GM19193 (cell line): Measurements from ENCODE around the gene HS3ST5.

ENCODE experiments used
- POLR2A ChIP-seq: IDR thresholded peaks from 4 replicates; pipeline ENCODE4 v1.6.1; 2011; ENCODE audit not compliant: insufficient read depth, insufficient read length; ENCODE audit errors: extremely low read depth

Gene HS3ST5

GRCh38 chr6:114125576-114125975, 217.2 kb downstream of the HS3ST5 start:
- no peak for TF ChIP-seq POLR2A

- TF ChIP-seq POLR2A, result no peak
Measured at GRCh38 chr6:114121913-114122662, 220.7 kb downstream of the HS3ST5 start.

GRCh38 chr6:114119056-114119455, 223.8 kb downstream of the HS3ST5 start:
- TF ChIP-seq POLR2A, result no peak

DNA sequence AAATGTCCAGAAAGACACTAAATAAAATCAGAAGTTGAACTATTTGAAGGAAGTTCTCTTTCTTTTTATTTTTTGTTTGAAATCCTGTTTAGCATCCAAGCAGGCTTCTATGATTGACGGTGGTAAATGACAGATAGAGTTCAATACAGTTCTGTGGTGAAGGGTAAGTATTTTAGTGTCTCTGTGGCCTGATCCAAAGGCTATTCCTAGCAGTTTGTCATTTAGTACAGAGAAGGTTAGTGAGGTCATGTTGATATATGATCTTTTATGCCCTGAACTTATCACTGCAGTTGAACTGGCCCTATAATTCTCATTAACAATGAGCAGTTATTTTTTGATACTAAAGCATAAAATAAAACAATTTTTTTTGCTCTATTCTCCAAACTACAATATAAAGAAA, 227.2 kb downstream of the HS3ST5 start:
- no peak for TF ChIP-seq POLR2A

- no peak for TF ChIP-seq POLR2A
Measured at GRCh38 chr6:114108119-114109002, 234.5 kb downstream of the HS3ST5 start.

GRCh38 chr6:114106020-114106419, 236.8 kb downstream of the HS3ST5 start:
- no peak for TF ChIP-seq POLR2A

GRCh38 chr6:114101255-114101654, 241.6 kb downstream of the HS3ST5 start:
- no peak for TF ChIP-seq POLR2A

DNA sequence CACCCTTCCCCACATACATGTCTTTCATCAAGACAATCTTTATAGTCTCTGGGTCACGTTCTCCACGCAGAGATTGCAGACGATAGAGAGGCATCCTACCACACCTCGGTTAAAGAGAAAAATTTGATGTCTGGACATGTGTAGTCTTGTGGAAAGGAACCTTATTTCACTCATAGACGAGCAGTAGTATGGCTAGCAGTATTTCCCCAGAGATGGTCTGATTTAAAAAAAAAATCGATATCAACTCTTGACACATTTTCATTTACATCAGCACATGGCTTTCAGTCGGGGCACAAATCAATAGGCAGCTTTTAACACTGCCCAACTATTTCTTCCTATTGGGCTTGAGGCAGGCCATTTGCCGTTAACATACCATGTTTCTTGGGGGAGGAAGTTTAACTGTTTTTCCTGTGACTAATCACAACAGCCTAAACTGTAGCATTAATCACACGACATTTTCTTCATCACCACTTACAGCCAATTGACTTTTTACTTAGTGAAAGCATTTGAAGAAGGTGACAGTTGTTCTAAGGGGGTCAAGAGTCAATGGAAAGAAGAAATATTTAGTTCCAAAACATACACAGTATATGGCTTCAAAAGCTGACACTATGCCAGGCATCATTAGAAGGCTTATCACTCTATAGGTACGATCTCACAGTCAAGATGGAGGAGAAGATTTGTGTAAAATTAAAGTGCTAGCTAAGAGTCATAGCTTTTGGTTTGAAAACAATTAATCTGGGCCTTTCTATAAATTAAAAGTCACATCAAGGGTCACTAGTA, 242.4 kb downstream of the HS3ST5 start:
- TF ChIP-seq POLR2A, result no peak

DNA sequence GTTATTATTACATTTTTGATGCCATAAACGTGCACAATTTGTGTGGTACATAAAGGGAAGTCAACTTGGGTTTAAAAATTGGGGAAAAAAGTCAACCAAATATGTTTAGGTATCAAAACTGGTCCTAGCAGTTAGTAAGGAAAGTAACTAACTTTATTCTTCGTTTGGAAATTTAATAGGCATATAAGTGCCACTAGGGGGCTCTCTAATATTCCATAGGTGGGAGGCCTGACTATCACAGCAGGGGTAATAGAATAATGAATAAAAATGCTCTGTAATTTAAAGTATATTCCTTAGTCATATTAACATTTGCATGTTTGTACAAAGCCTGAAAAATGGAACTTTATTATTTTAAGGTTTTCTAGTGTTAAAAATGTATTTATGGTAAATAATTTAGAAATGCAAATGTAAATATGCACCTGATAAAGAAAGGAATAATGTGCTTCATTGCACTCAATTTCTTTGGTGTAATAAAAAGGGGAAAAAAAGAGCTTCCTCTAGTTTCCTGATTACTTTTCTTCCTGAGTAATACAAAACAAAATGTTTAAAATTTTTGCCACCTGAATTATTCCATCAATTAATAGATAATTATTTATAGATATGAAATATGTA, 246.2 kb downstream of the HS3ST5 start:
- TF ChIP-seq POLR2A, result no peak

GRCh38 chr6:114092943-114093342, 249.9 kb downstream of the HS3ST5 start:
- no peak for TF ChIP-seq POLR2A

- TF ChIP-seq POLR2A, result no peak
Measured at GRCh38 chr6:114090626-114091025, 252.2 kb downstream of the HS3ST5 start.

GRCh38 chr6:114087496-114087895, 255.3 kb downstream of the HS3ST5 start:
- TF ChIP-seq POLR2A, result no peak

- no peak for TF ChIP-seq POLR2A
Measured at GRCh38 chr6:114085211-114085610, 257.6 kb downstream of the HS3ST5 start.

DNA sequence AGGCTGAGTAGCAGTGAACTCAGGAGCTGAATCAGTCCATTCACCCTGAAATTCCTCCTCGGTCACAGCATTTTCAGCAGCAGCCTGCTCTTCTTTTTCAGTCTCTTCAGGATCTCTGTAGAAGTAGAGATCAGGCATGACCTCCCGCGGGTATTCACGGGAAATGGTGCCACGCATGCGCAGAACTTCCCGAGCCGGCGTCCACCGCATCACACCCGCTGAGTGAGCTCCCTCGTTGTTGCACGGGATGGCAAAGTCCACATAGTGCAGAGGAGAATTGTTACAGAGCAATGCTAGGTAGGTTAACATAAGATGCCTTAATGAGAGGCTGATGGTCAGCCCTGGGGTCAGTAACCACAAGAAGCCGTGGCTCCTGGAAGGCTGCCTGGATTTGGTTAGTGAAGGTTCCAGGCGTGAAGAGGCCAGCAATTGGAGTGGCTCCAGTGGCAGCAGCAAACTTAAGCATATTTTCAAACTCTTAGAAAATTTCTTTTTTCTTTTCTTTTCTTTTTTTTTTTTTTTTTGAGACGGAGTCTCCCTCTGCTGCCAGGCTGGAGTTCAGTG, 258.4 kb downstream of the HS3ST5 start:
- TF ChIP-seq POLR2A, result no peak
